Pancreas (tissue), 10 donors: ENCODE measurements around the gene NPEPL1. TPM values are rescaled to one million over a fixed set of nuclear protein-coding genes. Genes with fewer than 3 reads are reported as not detected.

Experiments used
- ATAC-seq, 4 donors: fragments of 200-7000 bp; cut with Tn5 transposase; one replicate each; pipeline versions ENCODE4 v1.8.0 to v1.9.1; 2020; ENCODE audit warnings: mild to moderate bottlenecking in 4 of 4, moderate library complexity in 4 of 4
- DNase-seq, 6 donors: peaks; one replicate each; pipeline ENCODE4 v3.0.0-alpha.2; 2020
- FAIRE-seq: peaks from 2 replicates; lab custom pipeline; 2012; peaks lifted over from hg19 to GRCh38; lab: Jason Lieb, UNC
- H3K27ac ChIP-seq, 4 donors: fragments of 200-600 bp; sonication (generic); 1 replicate in 3 of 4; 2 replicates in 1 of 4; pipeline versions ENCODE4 v1.5.0 to v1.8.0; 2020
- H3K27me3 ChIP-seq, 4 donors: fragments of 200-600 bp; one replicate each; pipeline ENCODE4 v1.8.0; 2021
- H3K36me3 ChIP-seq, 3 donors: fragments of 200-600 bp; sonication (generic) in 1 of 3; one replicate each; pipeline versions ENCODE4 v1.5.0 to v1.8.0; 2020 to 2021
- H3K4me1 ChIP-seq, 3 donors: fragments of 200-600 bp; one replicate each; pipeline ENCODE4 v1.8.0; 2021
- H3K4me3 ChIP-seq, 4 donors: fragments of 200-600 bp; sonication (generic) in 2 of 4; one replicate each; pipeline versions ENCODE4 v1.5.0 to v1.8.0; 2020 to 2021
- H3K9me3 ChIP-seq, 4 donors: fragments of 200-600 bp; one replicate each; pipeline ENCODE4 v1.8.0; 2021
- CTCF ChIP-seq, 4 donors: fragments of 200-600 bp; sonication (generic) in 3 of 4; IDR thresholded peaks; one replicate each; pipeline versions ENCODE4 v1.5.0 to v1.8.0; 2021; ENCODE audit warnings: antibody characterized with exemption in 4 of 4
- WGBS, 2 donors: extraction: QIAGEN DNeasy Blood & Tissue Kit; methylation state at CpG; one replicate each; pipeline ENCODE4 v1.1.7; 2013; 5-methylcytosine and 5-hydroxymethylcytosine counted together
- intact Hi-C, 3 donors: fragments of 100-400 bp; cut with DNase I; formaldehyde crosslinking; loops; one replicate each; pipeline versions ENCODE4 v1.11.1 to v1.14.2; 2022
- polyA plus RNA-seq, 2 donors: library from polyadenylated mRNA; stranded (reverse); fragments of 200-250 nt; gene quantifications; one replicate each; pipeline ENCODE4 v1.2.3, GENCODE V29; 2013
- total RNA-seq, 6 donors: library from RNA; stranded (reverse); fragmentation: NEBNext Ultra II Directional in 4 of 6; extraction: Animal tissue kit (Norgen Biotek cat#: 25700) in 4 of 6; gene quantifications; one replicate each; pipeline versions ENCODE4 v1.2.1 to v1.2.4, GENCODE V29; 2021 to 2023
- donor health status: healthy with polysubstance abuse.
- donor health status: DM: no; HTN: no; CAD: no; lungs with moderate emphysema.
- donor health status: DM: no; HTN: no; CAD: no.
- donor health status: control.
- donor health status: control.
- donor health status: Bipolar disorder and iron deficiency.
- donor health status: DM: yes; HTN: yes; CAD: no.
- donor health status: DM: no; HTN: no; CAD: no.
- donor health status: DM: no; HTN: no; CAD: no.
- donor health status: DM: yes; HTN: yes; CAD: no.

NPEPL1 gene
- total and polyA plus RNA-seq, 8 donors = 12.4 to 77.8 (median 18.0) TPM

DNA sequence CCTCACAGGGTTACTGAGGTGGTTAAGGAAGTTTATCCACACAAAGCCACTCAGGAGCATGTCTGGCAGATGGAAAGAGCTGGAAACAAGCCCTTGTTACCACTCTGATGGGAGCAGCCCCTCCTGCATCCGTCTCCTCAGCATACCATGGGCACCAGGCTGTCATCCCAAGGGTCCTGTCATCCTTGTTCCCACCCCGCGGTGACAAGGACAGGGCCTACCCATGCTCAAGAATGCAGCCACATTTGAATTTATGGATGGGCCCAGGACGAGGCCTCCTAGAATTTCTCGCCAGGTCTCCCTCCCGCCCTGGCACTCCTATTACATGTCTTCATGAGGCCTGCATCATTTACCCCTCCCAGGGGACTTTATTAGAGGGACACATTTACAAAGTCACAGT is 60.0 kb downstream of the NPEPL1 start:
- Histone ChIP-seq H3K36me3 (no peaks in the 10 kb centered on the region), H3K4me1 (no peaks in the 10 kb centered on the region), H3K27me3 (no peaks in the 10 kb centered on the region), H3K4me3 (no peak overlapping the region), H3K9me3 (no peaks in the 10 kb centered on the region), H3K27ac (no peak overlapping the region)
- WGBS, 2 donors = 80 to 87% methylated on average over 6 of the region's 6 CpGs
- FAIRE-seq = no peak
- TF ChIP-seq CTCF (IDR thresholded peaks at IDR 0.05) = no peak
- no peak for ATAC-seq
- no peak for DNase-seq
- intact Hi-C loops = no loop called here

DNA sequence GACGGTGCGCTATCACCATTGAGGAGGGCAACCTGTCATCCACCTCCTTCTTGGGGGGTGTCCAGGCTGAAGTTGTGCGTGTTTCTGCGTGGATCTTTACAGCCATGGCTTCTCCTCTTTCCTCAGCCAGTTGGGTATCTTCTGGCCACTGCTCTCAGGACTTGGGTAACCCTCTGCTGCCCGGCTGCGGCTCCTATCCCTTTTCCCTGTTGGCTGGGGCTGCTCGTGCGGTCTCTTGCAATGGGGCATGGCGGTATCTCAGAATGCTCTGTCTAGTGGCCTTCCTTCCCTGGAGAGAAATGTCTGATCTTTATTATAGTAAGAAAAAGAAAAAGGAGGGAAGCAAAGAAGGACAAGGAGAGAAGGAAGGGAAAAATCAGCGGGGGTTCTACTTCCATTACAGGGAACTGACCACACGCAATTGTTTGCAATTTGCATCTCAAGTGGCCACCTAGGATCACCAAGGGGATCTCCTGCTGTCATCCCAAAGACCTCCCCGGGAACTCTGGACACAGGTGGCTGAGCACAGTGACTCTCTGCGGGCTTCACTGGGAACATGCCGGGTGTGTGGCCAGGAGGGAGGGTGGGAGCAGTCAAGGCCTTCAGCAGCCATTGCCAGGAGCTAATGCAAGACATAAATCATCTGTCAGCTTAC is 60.8 kb downstream of the NPEPL1 start:
- ATAC-seq = no peak
- FAIRE-seq = no peak
- DNase-seq = no peak

DNA sequence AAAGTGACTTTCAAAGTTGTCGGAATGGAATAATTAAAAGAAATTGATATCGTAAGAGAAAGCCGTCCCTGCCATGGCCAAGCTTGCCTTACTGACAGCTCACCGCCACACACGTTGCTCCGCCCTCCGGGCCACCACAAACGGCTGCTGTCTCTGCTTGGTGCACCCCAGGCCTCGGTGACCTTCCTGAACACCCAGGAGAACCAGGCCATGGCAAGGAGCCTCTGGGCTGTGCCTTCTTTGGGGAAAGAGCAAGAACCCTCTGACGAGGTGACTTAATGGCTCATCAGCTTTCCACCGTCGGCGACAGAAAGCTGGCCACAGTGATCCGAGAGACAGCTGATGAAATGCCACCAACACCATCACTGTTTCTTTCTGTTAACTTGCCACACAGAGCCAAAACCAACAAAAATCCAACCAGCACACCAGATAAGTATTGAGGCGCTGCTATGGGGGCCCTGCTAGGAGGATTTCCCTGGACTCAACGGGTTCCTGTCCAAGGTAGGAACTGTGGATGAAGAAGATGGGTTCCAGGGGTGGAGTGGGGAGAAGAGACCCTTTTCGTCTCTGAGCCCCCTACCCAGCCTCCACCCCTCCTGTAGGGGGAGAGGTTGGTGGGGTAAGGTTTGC is 61.4 kb downstream of the NPEPL1 start:
- intact Hi-C loops = no loop called here
- DNase-seq (no peak), FAIRE-seq (no peak), ATAC-seq (no peak)
- H3K9me3 ChIP-seq = no peaks in the 10 kb centered on the region
- no peaks in the 10 kb centered on the region for H3K36me3 ChIP-seq
- H3K4me1 ChIP-seq = no peaks in the 10 kb centered on the region
- no peak overlapping the region for H3K27ac ChIP-seq
- 57 to 58% methylated on average over 17 of the region's 17 CpGs for WGBS, 2 donors
- TF ChIP-seq CTCF (IDR thresholded peaks at IDR 0.05) = no peak
- H3K4me3 ChIP-seq = no peak overlapping the region
- no peaks in the 10 kb centered on the region for H3K27me3 ChIP-seq

More for the DNA sequence above, 60.8 kb downstream of the NPEPL1 start:
- H3K4me1 ChIP-seq = no peaks in the 10 kb centered on the region
- no peak overlapping the region for H3K27ac ChIP-seq
- TF ChIP-seq CTCF (IDR thresholded peaks at IDR 0.05) = no peak
- H3K36me3 ChIP-seq = no peaks in the 10 kb centered on the region
- H3K9me3 ChIP-seq = no peaks in the 10 kb centered on the region
- no peak overlapping the region for H3K4me3 ChIP-seq
- intact Hi-C loops = no loop called here
- no peaks in the 10 kb centered on the region for H3K27me3 ChIP-seq
- WGBS, 2 donors = 61 to 70% methylated on average over 14 of the region's 14 CpGs

DNA sequence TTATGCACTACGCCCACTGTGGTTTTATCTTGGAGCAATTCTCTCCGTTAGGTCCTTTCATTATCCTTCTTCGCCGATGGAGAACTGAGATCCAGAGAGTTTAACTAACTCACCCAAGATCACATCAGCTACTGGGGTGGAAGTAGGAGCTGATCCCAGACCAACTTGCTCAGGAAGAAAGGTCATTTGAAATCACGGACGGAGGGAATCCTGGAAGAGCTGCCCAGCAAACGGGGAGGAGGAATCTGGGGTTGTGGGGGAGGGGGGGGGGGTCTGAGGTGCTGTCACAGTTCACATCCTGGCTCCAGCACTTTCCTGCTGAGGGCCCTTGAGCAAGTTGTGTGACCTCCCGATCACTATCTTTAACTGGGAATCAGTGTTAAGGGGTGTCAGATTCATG is 62.0 kb downstream of the NPEPL1 start:
- TF ChIP-seq CTCF (IDR thresholded peaks at IDR 0.05) = no peak
- H3K4me3 ChIP-seq = no peak overlapping the region
- FAIRE-seq (no peak), DNase-seq (no peak), ATAC-seq (no peak)
- no peak overlapping the region for H3K27ac ChIP-seq
- H3K36me3 ChIP-seq = no peaks in the 10 kb centered on the region
- intact Hi-C loops = no loop called here
- H3K27me3 ChIP-seq = no peaks in the 10 kb centered on the region
- 62 to 65% methylated on average over 8 of the region's 8 CpGs for WGBS, 2 donors
- no peaks in the 10 kb centered on the region for H3K4me1 ChIP-seq
- no peaks in the 10 kb centered on the region for H3K9me3 ChIP-seq

DNA sequence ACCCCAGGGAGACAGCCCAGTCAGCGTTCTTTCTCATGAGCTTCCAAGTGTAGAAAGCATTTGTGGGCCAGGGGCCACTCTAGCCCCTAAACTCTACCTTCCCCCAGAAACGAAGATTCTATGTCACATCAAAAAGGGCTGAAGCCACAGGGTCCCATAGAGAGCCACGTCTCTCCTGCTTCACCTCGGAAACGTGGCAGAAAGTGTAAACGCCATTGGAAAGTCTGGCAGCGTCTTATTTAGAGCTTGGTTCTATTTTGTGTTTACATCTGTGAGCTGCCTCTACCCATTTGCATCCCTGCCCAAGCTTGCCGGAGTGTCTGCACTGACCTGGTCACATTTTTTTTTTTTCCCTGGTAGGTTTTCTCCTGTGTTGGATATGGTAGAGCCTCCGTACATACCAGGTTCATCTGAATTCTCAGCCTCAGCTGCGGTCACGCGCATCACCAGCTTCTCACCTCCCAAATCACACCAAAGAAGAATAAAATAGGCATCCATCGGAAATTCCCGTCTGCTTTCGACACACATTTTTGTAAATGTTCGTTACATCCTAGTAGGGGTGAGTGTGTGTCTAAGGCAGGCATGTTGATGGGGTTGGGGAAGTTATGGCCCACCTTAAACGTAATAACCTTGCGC is 62.6 kb downstream of the NPEPL1 start:
- FAIRE-seq (no peak), DNase-seq (no peak), ATAC-seq (no peak)
- no peak for TF ChIP-seq CTCF (IDR thresholded peaks at IDR 0.05)
- Histone ChIP-seq H3K27ac (no peak overlapping the region), H3K9me3 (no peaks in the 10 kb centered on the region), H3K27me3 (no peaks in the 10 kb centered on the region), H3K4me1 (no peaks in the 10 kb centered on the region), H3K4me3 (no peak overlapping the region), H3K36me3 (no peaks in the 10 kb centered on the region)
- intact Hi-C loops = no loop called here
- WGBS, 2 donors = 71 to 81% methylated on average over 18 of the region's 18 CpGs
